Esophagus muscularis mucosa (tissue), 4 donors: ENCODE measurements around the gene TMEM129. TPM values are rescaled to one million over a fixed set of nuclear protein-coding genes. Genes with fewer than 3 reads are reported as not detected.

ENCODE experiments used
- DNase-seq: peaks from one replicate; pipeline ENCODE4 v3.0.0-alpha.2; 2017; ENCODE audit errors: extremely low spot score
- H3K27ac ChIP-seq, 4 donors: fragments of 200-600 bp; sonication (generic); replicated peaks in 1 of 4; 1 replicate in 3 of 4; 2 replicates in 1 of 4; pipeline ENCODE4 v1.5.1; 2016 to 2019; ENCODE audit warnings: mild to moderate bottlenecking in 1 of 4
- H3K27me3 ChIP-seq, 4 donors: fragments of 200-600 bp; sonication (generic); one replicate each; pipeline versions ENCODE4 v1.5.1 to v1.6.0; 2016 to 2019
- H3K36me3 ChIP-seq, 4 donors: fragments of 200-600 bp; sonication (generic); one replicate each; pipeline ENCODE4 v1.5.1; 2016 to 2019
- H3K4me1 ChIP-seq, 4 donors: fragments of 200-600 bp; sonication (generic); one replicate each; pipeline ENCODE4 v1.5.1; 2016 to 2019
- H3K4me3 ChIP-seq, 4 donors: fragments of 200-600 bp; sonication (generic); 1 replicate in 2 of 4; 2 replicates in 2 of 4; pipeline ENCODE4 v1.5.1; 2016 to 2019; ENCODE audit warnings: mild to moderate bottlenecking in 4 of 4, moderate library complexity in 1 of 4
- H3K9me3 ChIP-seq, 4 donors: fragments of 200-600 bp; sonication (generic); 1 replicate in 3 of 4; 2 replicates in 1 of 4; pipeline ENCODE4 v1.5.1; 2016 to 2019
- CTCF ChIP-seq, 3 experiments: fragments of 200-600 bp in 2 of 3; fragments of 450-650 bp in 1 of 3; sonication (generic) in 2 of 3; IDR thresholded peaks; one replicate each; pipeline ENCODE4 v1.5.1; 2017 to 2019; ENCODE audit warnings: antibody characterized with exemption in 3 of 3, mild to moderate bottlenecking in 2 of 3, moderate library complexity in 1 of 3
- EP300 ChIP-seq: sonication (generic); formaldehyde crosslinking; IDR thresholded peaks from one replicate; pipeline ENCODE4 v1.6.1; 2017; ENCODE audit warnings: antibody characterized with exemption
- POLR2A ChIP-seq: fragments of 450-650 bp; IDR thresholded peaks from one replicate; pipeline ENCODE4 v1.6.1; 2017; ENCODE audit warnings: antibody characterized with exemption, moderate library complexity, mild to moderate bottlenecking, low read depth
- POLR2AphosphoS5 ChIP-seq, 2 donors: sonication (generic); formaldehyde crosslinking; IDR thresholded peaks; one replicate each; pipeline ENCODE4 v1.6.1; 2017; ENCODE audit warnings: antibody characterized with exemption in 2 of 2
- WGBS: methylation state at CpG from one replicate; pipeline ENCODE4 v1.1.5; 2018; 5-methylcytosine and 5-hydroxymethylcytosine counted together
- intact Hi-C: fragments of 100-400 bp; cut with DNase I; formaldehyde crosslinking; loops from one replicate; pipeline ENCODE4 v1.15.1; 2023
- total RNA-seq, 4 donors: library from RNA; depleted of rRNA; stranded (reverse); fragments of >200 nt; gene quantifications; one replicate each; pipeline versions ENCODE4 v1.1.0 to v1.2.1, GENCODE V29; 2016

The TMEM129 gene
- total RNA-seq, 4 donors from 2014 or later: 59.3 to 101 (median 72.6) TPM

DNA sequence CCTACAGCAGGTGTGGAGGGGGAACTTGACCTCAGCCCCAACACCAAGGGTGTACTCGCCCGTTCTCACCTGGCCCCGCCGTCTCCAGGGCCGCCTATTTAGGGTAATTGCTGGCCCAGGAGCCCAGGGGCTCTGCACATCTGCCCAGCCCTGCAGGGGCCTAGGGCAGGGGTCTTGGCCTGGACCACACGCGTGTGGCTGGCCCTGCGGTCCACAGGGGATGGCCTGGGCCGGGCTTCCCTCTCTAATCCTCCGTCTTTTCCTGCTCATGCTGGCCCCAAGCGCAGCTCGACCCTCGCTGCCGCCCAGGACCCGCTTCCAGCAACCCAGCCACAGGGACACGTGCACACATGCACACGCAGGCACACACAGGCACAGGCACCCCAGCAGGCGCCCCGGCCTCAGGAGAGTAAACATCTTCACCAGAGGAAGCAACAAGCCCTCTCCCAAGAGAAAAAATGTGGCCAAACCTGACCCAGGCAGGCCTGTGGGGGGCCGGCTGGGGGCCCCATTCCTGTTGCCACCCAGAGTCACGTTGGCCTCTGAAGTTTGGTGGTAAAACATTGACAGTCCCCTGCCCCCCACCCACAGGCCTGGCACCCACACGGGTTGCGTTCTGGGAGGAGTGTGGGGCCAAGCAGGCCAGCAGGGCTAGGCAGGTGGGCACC, 47.4 kb upstream of the TMEM129 start:
- TF ChIP-seq POLR2AphosphoS5 (IDR thresholded peaks at IDR 0.05) (no peak), CTCF (IDR thresholded peaks at IDR 0.05) (no peak), POLR2A (no peak), EP300 (no peak)
- no peaks in the 10 kb centered on the region for H3K9me3 ChIP-seq
- H3K4me1 ChIP-seq: peaks cover 9 to 28% (median 23%) of the 10 kb centered on the region in 4 donors
- no peak for DNase-seq
- WGBS: 82% methylated on average over 17 of the region's 23 CpGs
- no peaks in the 10 kb centered on the region for H3K36me3 ChIP-seq
- no peak overlapping the region for H3K27ac ChIP-seq
- peaks cover 0 to 88% (median 18%) of the 10 kb centered on the region in 4 donors for H3K27me3 ChIP-seq
- intact Hi-C loops: no loop called here
- no peak overlapping the region for H3K4me3 ChIP-seq

GRCh38 chr4:1767770-1768366, 46.7 kb upstream of the TMEM129 start:
- TF ChIP-seq POLR2A (no peak), POLR2AphosphoS5 (IDR thresholded peaks at IDR 0.05) (no peak), EP300 (no peak), CTCF (IDR thresholded peaks at IDR 0.05) (peak in 1 of 3 experiments; percentile 7)
- Histone ChIP-seq H3K9me3 (no peaks in the 10 kb centered on the region), H3K27me3 (peaks cover 0 to 94% (median 18%) of the 10 kb centered on the region in 4 donors), H3K4me1 (peaks cover 12 to 34% (median 29%) of the 10 kb centered on the region in 4 donors), H3K27ac (no peak overlapping the region), H3K4me3 (peak overlapping the region; percentile 47 to 65 (median 52)), H3K36me3 (no peaks in the 10 kb centered on the region)
- WGBS: 41% methylated on average over 18 of the region's 32 CpGs
- no peak for DNase-seq
- intact Hi-C loops: no loop called here

DNA sequence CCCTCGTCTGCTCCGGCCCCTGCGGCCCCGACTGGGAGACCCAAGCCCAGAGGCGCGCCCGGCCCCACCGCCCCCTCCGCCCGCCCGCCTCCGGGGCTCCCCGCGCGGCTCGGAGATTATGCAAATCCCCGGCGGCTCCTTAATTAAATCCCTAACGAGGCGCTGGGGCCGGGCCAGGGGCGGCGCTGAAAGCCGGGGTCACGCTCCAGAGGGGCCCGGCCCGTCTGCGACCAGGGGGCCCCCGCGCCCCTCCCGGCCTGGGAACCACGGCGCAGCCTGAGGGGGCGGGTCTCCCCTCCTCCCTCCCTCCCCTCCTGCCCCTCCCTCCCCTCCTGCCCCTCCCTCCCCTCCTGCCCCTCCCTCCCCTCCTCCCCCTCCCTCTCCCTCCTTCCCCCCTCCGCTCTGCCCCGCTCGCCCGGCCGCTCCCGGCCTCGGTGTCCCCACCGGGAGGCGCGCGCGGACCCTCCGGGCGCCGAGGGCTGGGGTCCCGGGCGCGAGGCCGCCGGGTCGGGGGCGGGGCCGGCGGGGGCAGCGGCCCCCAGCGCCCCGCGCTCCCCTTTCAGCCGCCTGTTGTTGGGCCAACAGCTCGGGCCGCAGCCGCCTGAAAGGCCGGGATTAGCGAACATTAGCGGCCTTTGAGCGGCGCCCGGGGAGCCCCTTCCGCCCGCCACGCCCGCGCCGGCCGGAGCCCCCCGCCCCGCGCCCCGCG, 46.1 kb upstream of the TMEM129 start:
- Histone ChIP-seq H3K36me3 (no peaks in the 10 kb centered on the region), H3K27ac (no peak overlapping the region), H3K9me3 (no peaks in the 10 kb centered on the region), H3K4me1 (peaks cover 12 to 35% (median 30%) of the 10 kb centered on the region in 4 donors), H3K27me3 (peaks cover 0 to 97% (median 18%) of the 10 kb centered on the region in 4 donors), H3K4me3 (peak overlapping the region; percentile 47 to 65 (median 52))
- 0% methylated on average over 1 of the region's 84 CpGs for WGBS
- no peak for TF ChIP-seq POLR2AphosphoS5 (IDR thresholded peaks at IDR 0.05)
- no peak for TF ChIP-seq CTCF (IDR thresholded peaks at IDR 0.05)
- TF ChIP-seq EP300: no peak
- no peak for TF ChIP-seq POLR2A
- no peak for DNase-seq
- intact Hi-C loops: no loop called here

DNA sequence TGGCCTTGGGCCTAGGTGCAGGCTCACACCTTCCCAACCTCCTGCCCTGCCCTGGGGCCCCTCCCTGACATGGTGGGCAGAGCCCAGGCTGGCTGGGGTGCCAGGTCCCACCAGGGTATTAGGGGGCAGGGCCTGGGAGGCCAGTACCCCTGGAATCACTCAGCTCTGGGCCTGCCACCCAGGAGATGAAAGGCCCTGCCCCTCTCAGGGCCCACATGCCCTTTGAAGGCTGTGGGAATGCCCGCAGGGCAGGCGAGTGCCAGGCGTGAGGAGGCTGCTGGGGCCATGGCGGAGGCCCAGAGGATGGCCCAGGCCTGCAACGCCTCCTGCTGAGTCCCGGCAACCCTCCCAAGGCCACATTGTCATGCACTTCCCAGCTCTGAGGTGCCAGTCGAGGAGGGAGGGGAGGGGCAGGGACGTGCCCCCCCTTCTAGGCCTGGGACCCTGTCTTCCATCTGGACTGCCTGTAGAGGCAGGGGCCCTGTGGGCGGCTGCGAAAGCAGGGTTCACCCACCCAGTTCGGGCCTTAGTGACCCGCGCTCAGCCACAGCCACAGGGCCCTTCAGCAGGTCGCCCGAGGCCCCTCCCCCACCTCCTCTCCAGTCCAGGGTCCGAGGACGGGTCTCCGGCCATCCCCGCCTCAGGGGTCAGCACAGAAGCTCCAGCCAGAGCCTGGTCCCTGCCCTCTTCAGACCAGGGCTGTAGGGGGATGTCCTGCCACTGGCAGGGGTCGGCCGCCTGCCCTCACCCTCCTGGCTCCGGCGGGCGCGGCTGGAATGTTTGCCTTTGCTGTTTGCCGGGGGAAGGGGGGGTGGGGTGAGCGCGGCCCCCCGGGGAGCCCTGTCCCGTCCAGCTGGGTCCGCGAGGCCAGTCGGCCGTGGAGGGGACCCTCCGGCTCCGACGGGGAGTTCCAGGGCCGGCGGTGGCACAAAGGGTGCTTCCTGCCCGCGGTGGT, 45.3 kb upstream of the TMEM129 start:
- DNase-seq: no peak
- TF ChIP-seq POLR2A: no peak
- peaks cover 0 to 90% (median 18%) of the 10 kb centered on the region in 4 donors for H3K27me3 ChIP-seq
- no peaks in the 10 kb centered on the region for H3K9me3 ChIP-seq
- H3K4me1 ChIP-seq: peaks cover 12 to 35% (median 30%) of the 10 kb centered on the region in 4 donors
- H3K36me3 ChIP-seq: no peaks in the 10 kb centered on the region
- peak overlapping the region; percentile 47 to 65 (median 52) for H3K4me3 ChIP-seq
- intact Hi-C loops: no loop called here
- H3K27ac ChIP-seq: no peak overlapping the region
- 34% methylated on average over 14 of the region's 41 CpGs for WGBS
